K562 (cell line): ENCODE measurements around the gene ECM1. TPM values are rescaled to one million over a fixed set of nuclear protein-coding genes. Genes with fewer than 3 reads are reported as not detected.
A peak's percentile ranks its signal among the peaks of the same experiment; 100 is the strongest.

Source experiments
- CBX8 ChIP-seq: fragments of 200-600 bp; sonication (generic); IDR thresholded peaks from 2 replicates; pipeline ENCODE4 v1.6.1; 2012; ENCODE audit warnings: borderline replicate concordance, mixed run types, low read depth, mild to moderate bottlenecking, moderate library complexity, mixed read lengths, low read length, control low read depth, inconsistent platforms; ENCODE audit not compliant: poor library complexity, severe bottlenecking; ENCODE audit errors: extremely low read depth
- CXXC5 ChIP-seq: fragments of 250-450 bp; sonication (Bioruptor Pico); IDR thresholded peaks from 2 replicates; pipeline ENCODE4 v1.8.0; 2022; ENCODE audit warnings: inconsistent platforms, mild to moderate bottlenecking, moderate library complexity
- EGR1 ChIP-seq: fragments of 450-650 bp; conservative IDR thresholded peaks from 2 replicates; pipeline ENCODE4 v1.6.1; 2017; ENCODE audit warnings: mild to moderate bottlenecking
- HNRNPK ChIP-seq: fragments of 200-400 bp; formaldehyde crosslinking; IDR thresholded peaks from one replicate; pipeline ENCODE4 v1.6.1; 2018; ENCODE audit warnings: mild to moderate bottlenecking, low read depth, low read length; ENCODE audit not compliant: poor library complexity, severe bottlenecking
- HSF4 ChIP-seq: fragments of 250-450 bp; sonication (Bioruptor Pico); IDR thresholded peaks from 2 replicates; pipeline ENCODE4 v2.1.2; 2022; ENCODE audit warnings: mild to moderate bottlenecking, moderate library complexity, borderline replicate concordance
- MYBL2 ChIP-seq, 2 experiments: fragments of 450-650 bp in 1 of 2; sonication (generic) in 1 of 2; formaldehyde crosslinking in 1 of 2; IDR thresholded peaks; 2 replicates each; pipeline versions ENCODE4 v1.6.1 to v1.8.1; 2017 to 2022; ENCODE audit warnings: borderline replicate concordance in 1 of 2, inconsistent platforms in 1 of 2, low read depth in 1 of 2, mild to moderate bottlenecking in 1 of 2, missing genetic modification reagents in 1 of 2, moderate library complexity in 1 of 2
- NR2C1 ChIP-seq, 2 experiments: fragments of 450-650 bp; IDR thresholded peaks; 2 replicates each; pipeline ENCODE4 v1.6.1; 2017; ENCODE audit warnings: mild to moderate bottlenecking in 2 of 2, antibody characterized with exemption in 1 of 2, inconsistent platforms in 1 of 2, missing compliant biosample characterization in 1 of 2, missing genetic modification characterization in 1 of 2
- POLR2B ChIP-seq: fragments of 450-650 bp; IDR thresholded peaks from 2 replicates; pipeline ENCODE4 v1.6.1; 2018; ENCODE audit warnings: low read depth; ENCODE audit not compliant: partially characterized antibody
- PTTG1 ChIP-seq: fragments of 450-650 bp; IDR thresholded peaks from 2 replicates; pipeline ENCODE4 v1.6.1; 2016; ENCODE audit warnings: low read depth, mild to moderate bottlenecking, missing genetic modification characterization, missing compliant biosample characterization
- TAF7 ChIP-seq: fragments of 450-650 bp; IDR thresholded peaks from 2 replicates; pipeline ENCODE4 v1.6.1; 2016; ENCODE audit warnings: missing genetic modification characterization, missing compliant biosample characterization
- ZKSCAN8 ChIP-seq: fragments of 200-800 bp; sonication (Bioruptor generic); IDR thresholded peaks from 2 replicates; pipeline ENCODE4 v1.6.1; 2016; ENCODE audit warnings: missing genetic modification characterization, missing compliant biosample characterization
- ZNF561 ChIP-seq: fragments of 450-650 bp; formaldehyde crosslinking; conservative IDR thresholded peaks from 2 replicates; pipeline ENCODE4 v1.4.0; 2020; ENCODE audit warnings: mild to moderate bottlenecking, moderate library complexity
- ZNF75A ChIP-seq: fragments of 450-650 bp; formaldehyde crosslinking; IDR thresholded peaks from 2 replicates; pipeline ENCODE4 v1.4.0; 2020; ENCODE audit warnings: mild to moderate bottlenecking
- polyA plus RNA-seq, 8 experiments: library from polyadenylated mRNA; depleted of rRNA in 4 of 8; stranded (reverse) in 5 of 8; unstranded in 3 of 8; fragments of >200 nt; fragmentation: Nextera tagmentation in 2 of 8; fragmentation: Illumina TruSeq in 1 of 8; extraction: Ambion mirVana in 2 of 8; extraction: Trizol in 1 of 8; gene quantifications; 2 replicates each; pipeline versions ENCODE4 v1.2.1 to v1.2.3, GENCODE V29; 2011 to 2014; ENCODE audit warnings: inconsistent platforms in 1 of 8, missing spikeins in 1 of 8
- total RNA-seq, 7 experiments: library from RNA; depleted of rRNA in 6 of 7; stranded (reverse); fragments of >200 nt in 6 of 7; fragmentation: Illumina TruSeq in 2 of 7; extraction: Trizol in 2 of 7; gene quantifications; 2 replicates each; pipeline versions ENCODE4 v1.2.1 to v1.2.3, GENCODE V29; 2011 to 2021; ENCODE audit warnings: low replicate concordance in 1 of 7
- TF ChIP-seq, protein P1 (sequence below): sonication (generic); formaldehyde crosslinking; IDR thresholded peaks from 2 replicates; pipeline ENCODE4 v1.5.0; 2020; ENCODE audit warnings: missing genetic modification reagents
- TF ChIP-seq, protein P2 (sequence below): fragments of 450-650 bp; IDR thresholded peaks from 2 replicates; pipeline ENCODE4 v1.6.1; 2017; ENCODE audit warnings: antibody characterized with exemption
- TF ChIP-seq, protein P3 (sequence below): IDR thresholded peaks from 2 replicates; pipeline ENCODE4 v1.6.1; 2014; ENCODE audit warnings: antibody characterized with exemption

ECM1 gene
- total and polyA plus RNA-seq, 9 of the 15 experiments (the other 6 are each of a cell fraction or from before 2014, with no cell fraction given): 6.6 to 52.2 (median 12.8) TPM

DNA sequence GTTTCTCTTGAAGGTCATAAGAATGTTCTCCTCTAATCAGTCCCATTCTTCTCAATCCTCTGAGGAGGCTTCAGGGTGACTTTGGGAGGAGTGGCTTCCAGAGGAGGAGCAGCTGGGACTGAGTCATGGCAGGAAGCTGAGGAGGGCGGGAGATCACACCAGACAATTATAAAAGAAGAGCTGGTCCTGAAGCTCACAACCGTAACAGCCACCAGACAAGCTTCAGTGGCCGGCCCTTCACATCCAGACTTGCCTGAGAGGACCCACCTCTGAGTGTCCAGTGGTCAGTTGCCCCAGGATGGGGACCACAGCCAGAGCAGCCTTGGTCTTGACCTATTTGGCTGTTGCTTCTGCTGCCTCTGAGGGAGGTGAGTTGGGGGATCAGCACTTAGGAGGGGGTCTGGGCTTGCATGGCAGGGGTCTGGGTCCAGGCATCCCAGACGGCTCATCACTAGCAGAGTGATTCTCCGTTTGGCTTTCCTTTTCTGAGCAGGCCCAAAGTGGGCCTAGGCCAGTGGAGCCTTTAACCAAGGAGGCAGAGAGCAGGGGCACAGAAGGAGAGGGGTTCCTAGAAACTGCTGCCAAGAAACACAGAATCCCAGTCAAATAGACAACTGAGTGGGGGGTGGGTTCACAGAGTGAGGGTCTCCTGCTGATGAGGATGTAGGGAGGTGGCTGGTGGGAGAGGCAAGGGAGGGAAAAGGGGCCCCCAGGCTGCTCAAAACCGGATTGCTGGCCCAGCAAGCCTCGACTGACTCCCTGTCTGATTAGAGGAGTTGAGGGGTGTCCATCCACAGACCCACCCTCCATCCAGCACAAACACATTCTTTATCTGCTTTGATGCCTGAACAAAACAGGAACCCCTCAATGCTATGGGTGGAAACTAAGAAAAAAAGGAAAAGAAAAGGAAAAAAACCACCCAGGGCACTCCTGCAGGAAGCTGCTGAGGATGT, at the start of gene ECM1 (continued):
- TF ChIP-seq CBX8: no peak
- TF ChIP-seq PTTG1: no peak
- TF ChIP-seq ZNF561 (CRISPR knock-in tag): no peak
- TF ChIP-seq ZNF75A (CRISPR knock-in tag): no peak
- TF ChIP-seq ZKSCAN8 (CRISPR knock-in tag): no peak
- TF ChIP-seq, protein P1, sequence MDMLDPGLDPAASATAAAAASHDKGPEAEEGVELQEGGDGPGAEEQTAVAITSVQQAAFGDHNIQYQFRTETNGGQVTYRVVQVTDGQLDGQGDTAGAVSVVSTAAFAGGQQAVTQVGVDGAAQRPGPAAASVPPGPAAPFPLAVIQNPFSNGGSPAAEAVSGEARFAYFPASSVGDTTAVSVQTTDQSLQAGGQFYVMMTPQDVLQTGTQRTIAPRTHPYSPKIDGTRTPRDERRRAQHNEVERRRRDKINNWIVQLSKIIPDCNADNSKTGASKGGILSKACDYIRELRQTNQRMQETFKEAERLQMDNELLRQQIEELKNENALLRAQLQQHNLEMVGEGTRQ: no peak
- TF ChIP-seq TAF7: no peak
- TF ChIP-seq, protein P2, sequence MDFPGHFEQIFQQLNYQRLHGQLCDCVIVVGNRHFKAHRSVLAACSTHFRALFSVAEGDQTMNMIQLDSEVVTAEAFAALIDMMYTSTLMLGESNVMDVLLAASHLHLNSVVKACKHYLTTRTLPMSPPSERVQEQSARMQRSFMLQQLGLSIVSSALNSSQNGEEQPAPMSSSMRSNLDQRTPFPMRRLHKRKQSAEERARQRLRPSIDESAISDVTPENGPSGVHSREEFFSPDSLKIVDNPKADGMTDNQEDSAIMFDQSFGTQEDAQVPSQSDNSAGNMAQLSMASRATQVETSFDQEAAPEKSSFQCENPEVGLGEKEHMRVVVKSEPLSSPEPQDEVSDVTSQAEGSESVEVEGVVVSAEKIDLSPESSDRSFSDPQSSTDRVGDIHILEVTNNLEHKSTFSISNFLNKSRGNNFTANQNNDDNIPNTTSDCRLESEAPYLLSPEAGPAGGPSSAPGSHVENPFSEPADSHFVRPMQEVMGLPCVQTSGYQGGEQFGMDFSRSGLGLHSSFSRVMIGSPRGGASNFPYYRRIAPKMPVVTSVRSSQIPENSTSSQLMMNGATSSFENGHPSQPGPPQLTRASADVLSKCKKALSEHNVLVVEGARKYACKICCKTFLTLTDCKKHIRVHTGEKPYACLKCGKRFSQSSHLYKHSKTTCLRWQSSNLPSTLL: no peak
- TF ChIP-seq HSF4 (CRISPR knock-in tag): no peak
- TF ChIP-seq CXXC5 (CRISPR knock-in tag): no peak
- TF ChIP-seq MYBL2 (IDR thresholded peaks at IDR 0.05; ENCODE audit: low read depth): no peak
- TF ChIP-seq MYBL2 (CRISPR knock-in tag; IDR thresholded peaks at IDR 0.05; ENCODE audit: borderline replicate concordance): no peak
- no peak for TF ChIP-seq EGR1
- TF ChIP-seq, protein P3, sequence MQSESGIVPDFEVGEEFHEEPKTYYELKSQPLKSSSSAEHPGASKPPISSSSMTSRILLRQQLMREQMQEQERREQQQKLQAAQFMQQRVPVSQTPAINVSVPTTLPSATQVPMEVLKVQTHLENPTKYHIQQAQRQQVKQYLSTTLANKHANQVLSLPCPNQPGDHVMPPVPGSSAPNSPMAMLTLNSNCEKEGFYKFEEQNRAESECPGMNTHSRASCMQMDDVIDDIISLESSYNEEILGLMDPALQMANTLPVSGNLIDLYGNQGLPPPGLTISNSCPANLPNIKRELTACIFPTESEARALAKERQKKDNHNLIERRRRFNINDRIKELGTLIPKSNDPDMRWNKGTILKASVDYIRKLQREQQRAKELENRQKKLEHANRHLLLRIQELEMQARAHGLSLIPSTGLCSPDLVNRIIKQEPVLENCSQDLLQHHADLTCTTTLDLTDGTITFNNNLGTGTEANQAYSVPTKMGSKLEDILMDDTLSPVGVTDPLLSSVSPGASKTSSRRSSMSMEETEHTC: no peak
- TF ChIP-seq NR2C1 (IDR thresholded peaks at IDR 0.05): no peak
- TF ChIP-seq NR2C1 (tag; IDR thresholded peaks at IDR 0.05): 0 out of 2 replicates have a peak, but pooled peaks have one; percentile 9
- peak; percentile 67 for TF ChIP-seq POLR2B
- TF ChIP-seq HNRNPK: no peak
